HG03097 (cell line): Measurements from ENCODE around the gene KCNJ14.

Experiments
- ATAC-seq: cut with Tn5 transposase; IDR thresholded peaks from one replicate; pipeline ENCODE4 v1.9.1; 2021; ENCODE audit not compliant: unreplicated experiment, low FRiP score

KCNJ14 gene

GRCh38 chr19:48501494-48502349 lies 46.3 kb downstream of the KCNJ14 start:
- ATAC-seq = no peak

DNA sequence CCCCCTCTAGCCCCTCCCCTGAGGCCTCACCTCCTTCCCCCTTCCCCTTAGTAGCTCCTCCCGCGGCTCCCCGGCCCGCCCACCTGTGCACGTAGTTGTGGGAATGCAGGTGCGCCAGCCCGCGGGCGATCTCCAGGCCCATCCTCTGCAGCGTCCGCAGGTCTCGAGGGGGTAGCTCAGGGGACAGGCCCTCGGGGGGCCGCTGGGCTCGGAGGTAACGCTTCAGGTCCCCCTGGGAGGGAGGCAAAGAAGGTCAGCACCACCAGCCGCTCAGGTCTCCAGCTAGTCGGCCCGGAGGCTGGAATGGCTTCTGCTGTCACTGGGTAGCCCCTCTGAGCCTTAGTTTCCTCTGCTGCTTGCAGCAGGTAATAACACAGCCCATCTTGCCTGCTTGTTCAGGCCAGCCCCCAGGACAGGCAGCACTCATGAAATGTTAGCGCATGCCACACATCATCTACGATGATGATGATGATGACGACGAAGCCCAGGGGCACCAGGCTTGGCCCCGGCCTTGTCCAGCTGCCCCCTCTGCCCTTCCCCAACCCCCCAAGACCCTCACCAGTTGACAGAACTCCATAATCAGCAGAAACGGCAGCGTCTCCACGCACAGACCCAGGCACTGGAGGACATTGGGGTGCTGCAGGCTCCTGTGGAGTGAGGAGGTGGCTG lies 47.1 kb downstream of the KCNJ14 start:
- ATAC-seq = no peak

DNA sequence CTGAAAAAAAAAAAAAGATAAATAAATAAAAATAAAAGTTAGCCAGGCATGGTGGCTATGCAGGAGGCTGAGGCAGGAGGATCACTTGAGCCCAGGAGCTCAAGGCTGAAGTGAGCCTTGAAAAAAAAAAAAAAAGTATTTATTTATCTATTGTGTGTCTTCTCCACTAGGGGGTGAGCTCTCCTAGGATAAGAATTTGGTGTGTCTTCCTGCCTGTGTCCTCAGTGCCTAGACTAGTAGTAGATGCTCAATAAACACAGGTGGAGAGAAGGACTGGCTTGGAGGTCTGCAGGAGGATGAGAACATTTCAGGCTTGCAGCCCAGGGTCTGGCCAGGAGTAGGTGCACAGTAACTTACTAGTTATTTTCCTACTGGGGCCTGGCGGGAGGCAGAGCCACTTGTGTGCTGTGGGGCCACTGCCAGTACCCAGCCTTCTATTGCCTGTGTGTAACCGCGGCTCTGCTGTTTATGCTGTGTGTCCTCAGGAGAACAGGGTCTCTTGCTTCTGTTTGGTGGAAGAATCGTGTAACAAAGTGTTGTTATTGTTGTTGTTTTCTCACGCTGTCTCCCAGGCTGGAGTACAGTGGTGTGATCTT lies 50.9 kb downstream of the KCNJ14 start:
- ATAC-seq = no peak

- ATAC-seq = no peak
Measured at GRCh38 chr19:48507911-48508439, 52.6 kb downstream of the KCNJ14 start.

DNA sequence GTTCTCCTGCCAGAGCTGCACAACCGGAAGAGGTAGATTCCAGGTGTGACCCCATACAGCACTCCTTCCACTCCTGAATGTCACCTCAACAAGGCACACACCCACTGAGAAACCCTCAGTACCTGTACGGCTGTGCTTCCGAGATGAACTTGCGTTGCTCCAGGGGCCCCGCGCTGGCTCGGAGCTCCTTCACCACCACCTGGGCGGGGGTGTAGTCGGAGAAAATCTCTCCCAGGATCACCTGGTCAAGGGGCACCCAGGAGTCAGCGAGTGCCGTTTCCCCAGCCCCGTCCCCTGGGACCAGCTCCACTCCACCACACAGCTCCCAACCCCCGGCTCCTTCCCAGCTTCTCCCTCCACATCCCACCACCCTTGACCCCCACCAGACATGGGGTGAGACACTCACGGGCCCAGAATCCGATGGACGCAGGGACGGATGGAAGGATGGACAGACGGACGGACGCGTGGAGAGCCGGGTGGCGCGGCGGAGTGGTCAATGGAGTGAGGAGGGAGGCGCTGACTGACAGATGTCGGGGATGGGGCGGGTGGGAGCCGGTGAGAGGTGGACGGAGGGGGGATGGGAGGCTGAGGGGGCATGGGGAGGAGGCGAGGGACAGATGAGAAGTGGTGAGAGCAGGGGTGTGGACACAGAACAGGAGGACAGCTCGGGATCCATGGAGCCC lies 53.5 kb downstream of the KCNJ14 start:
- ATAC-seq = no peak

GRCh38 chr19:48509467-48510194 lies 54.3 kb downstream of the KCNJ14 start:
- no peak for ATAC-seq

GRCh38 chr19:48510421-48511268 lies 55.3 kb downstream of the KCNJ14 start:
- ATAC-seq = no peak

DNA sequence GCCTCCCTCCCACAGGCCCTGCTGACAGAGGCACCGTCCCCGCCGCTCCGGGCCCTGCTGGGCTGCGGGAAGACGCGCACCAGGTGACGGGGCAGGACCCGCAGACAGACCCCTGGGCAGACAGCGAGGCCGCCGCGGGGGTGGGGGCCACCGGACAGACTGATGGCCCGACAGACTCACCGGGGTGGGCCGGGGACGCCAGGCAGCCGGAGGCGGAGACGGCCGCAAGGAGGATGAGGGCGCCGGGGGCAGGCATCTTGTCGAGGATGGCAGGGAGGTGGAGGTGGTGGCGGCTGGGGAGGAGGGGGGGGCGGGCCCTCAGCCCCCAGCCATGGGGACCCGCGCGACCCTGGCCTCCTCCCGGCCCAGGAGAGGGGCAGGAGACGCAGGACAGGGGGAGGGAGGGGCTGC lies 56.0 kb downstream of the KCNJ14 start:
- ATAC-seq = no peak

GRCh38 chr19:48511800-48512503 lies 56.6 kb downstream of the KCNJ14 start, which contains the start of gene LMTK3:
Gene LMTK3, minus strand, starts transcription at chr19:48511835. Its CDS starts 259 bp downstream, at chr19:48511576.
- ATAC-seq = no peak

DNA sequence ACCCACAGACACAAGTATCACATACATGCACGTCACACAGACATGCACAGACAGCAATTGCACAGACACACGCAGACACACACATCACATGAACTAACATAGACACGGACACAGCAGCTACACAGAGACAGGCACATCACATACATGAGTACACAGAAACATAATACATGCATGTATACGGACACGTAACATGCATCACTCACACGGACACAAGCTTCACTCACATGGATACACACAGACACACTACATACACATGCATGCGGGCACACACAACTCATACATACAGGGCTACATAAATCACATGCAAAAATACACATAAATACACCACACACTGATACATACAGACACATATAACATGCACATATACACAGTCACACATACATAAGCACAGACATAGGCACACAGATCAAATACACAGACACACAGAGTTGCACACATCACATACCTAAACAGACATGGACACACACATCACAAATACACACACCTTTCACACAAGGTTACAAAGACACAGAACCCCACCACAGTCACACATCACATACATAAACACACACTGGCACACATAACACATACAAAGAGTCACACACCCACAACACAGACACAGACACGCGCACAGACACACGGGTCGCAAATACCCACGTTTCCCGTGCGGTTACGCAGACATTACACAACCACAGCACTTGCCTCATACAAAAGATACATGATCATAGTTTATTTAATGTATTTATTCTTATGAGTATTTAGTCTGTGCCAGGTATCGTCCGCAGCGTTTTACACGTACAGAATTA lies 57.3 kb downstream of the KCNJ14 start:
- ATAC-seq = no peak

DNA sequence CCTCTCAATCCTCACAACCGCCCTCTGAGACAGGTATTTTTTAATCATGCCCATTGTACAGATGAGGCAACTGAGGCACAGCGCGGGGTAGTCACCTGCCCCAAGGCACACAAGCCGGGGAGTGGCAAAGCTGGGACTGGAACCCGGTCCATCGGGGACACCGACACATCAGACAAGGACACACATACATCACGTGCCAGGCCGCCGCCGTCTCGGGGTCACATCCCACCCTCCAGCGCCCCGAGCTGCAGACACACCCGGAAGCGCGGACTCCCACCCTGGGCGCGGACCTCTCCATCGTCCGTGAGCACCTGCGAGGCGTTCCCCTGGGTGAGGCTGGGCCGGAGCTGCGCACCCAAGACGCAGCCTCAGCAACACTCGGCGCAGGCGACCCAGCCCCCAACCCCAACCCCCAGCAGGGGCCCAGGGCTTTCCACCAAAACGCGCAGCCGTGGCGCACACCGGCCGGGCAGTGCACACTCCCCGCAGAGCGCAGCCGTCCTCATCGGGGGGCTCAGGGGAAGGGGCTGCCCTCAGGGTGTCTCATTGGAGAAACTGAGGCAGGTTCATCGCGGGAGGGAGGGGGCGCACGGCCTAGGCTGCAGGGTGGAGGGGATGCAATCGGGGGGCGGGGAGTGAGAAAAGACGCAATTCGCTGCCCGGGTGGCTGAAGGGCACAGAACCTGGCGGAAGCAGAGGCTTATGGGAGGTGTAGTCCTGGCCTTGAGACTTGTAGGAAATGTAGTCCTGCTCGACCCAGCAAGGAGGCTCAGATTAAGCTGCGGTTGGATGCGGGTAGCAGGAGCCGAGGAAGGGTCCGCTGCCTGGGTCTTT lies 58.1 kb downstream of the KCNJ14 start:
- no peak for ATAC-seq

- ATAC-seq = no peak
Measured at GRCh38 chr19:48514123-48514458, 58.7 kb downstream of the KCNJ14 start.

- ATAC-seq = no peak
Measured at GRCh38 chr19:48516536-48516935, 61.2 kb downstream of the KCNJ14 start.
